Measurements from ENCODE around the gene LCORL. TPM values are rescaled to one million over a fixed set of nuclear protein-coding genes. Genes with fewer than 3 reads are reported as not detected.

Gene LCORL
- total RNA-seq, 1 donor from 2014 or later: 9.5 TPM

DNA sequence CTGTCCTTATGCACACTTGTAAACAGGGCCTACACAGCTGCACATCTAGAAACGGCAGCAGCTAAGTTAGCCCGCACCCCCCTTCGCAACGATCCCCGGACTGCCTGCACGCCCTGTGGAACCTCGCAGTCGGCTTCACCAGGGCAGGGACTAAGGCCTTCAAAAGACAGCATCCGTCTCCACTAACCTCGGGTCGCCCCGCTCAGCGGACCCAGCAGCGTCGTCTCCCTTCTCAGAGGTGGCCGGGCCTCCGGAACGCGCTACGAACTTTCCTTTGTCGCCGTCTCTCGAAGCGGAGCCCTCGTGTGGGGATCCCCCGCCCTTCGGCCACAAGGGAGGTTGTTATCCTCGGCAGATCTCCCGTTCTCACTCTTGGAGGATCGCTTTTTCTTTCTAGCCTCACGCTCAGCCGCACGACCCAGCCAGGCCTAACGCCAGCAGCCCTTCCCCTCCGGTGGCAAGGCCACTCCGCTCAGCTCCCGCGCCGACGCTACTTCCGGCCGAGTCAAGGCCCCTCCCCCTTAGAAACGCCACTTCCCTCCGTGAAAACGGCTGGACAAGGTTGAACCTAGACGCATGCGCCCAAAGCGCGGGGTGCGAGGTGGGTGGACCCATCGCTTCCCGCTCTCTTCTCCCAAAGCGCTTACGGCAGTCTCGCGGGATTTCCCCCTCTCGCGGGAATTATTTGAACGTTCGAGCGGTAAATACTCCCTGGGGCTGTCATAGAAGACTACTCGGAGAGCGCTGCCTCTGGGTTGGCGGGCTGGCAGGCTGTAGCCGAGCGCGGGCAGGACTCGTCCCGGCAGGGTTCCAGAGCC, 211.1 kb downstream of the LCORL start, which contains the start of the genes DCAF16 and NCAPG:
Gene DCAF16 (minus strand): TSS at position 498 of the 818 bp plus-strand sequence. CDS start 6,616 bp downstream, outside the sequence.
Gene NCAPG (plus strand): TSS at position 720 of the 818 bp plus-strand sequence. CDS start 99 bp downstream, outside the sequence.
- Mint-ChIP-seq H3K36me3 (ENCODE audit: low read depth) (peaks cover 69% of the 10 kb centered on the region), H3K27me3 (ENCODE audit: low read depth) (no peaks in the 10 kb centered on the region), H3K4me1 (ENCODE audit: low read depth) (peaks cover 62% of the 10 kb centered on the region)

DNA sequence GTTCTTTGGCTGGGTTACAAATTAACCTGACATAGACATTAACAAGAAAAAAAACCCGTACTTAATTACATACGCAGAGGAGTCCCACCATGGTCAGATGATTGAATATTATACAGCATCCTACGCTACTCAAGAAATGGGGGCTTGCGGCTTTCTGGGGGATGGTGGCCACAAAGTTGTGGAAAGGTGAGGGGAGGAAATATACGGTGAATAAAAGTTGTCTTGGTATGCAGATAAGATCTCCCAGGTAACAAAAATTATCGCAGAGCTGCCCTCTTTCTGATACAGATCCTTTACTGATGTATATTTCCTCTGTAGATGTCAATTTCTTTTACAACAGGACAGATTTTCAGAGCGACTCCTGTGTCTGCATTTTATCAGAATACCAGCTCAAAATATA, 211.9 kb downstream of the LCORL start:
- Mint-ChIP-seq H3K4me1 (ENCODE audit: low read depth) (peaks cover 59% of the 10 kb centered on the region), H3K9me3 (no peaks in the 10 kb centered on the region), H3K36me3 (ENCODE audit: low read depth) (peaks cover 67% of the 10 kb centered on the region), H3K4me3 (ENCODE audit: low read depth) (peak overlapping the region; percentile 100), H3K27ac (peak overlapping the region; percentile 100), H3K27me3 (ENCODE audit: low read depth) (no peaks in the 10 kb centered on the region)
- intact Hi-C loops (cut with micrococcal nuclease): loop anchor here (1.0 to 10.0 kb wide), 8 partner anchors 145 to 1585 kb away; partner anchors contain the start of genes LAP3, LCORL, QDPR and TAPT1
- no peak for DNase-seq (ENCODE audit: low spot score)

More for the DNA sequence above, 211.1 kb downstream of the LCORL start, which contains the start of the genes DCAF16 and NCAPG:
- Mint-ChIP-seq H3K27ac (peak within 1 kb of the TSS; percentile 100), H3K4me3 (ENCODE audit: low read depth) (peak within 1 kb of the TSS; percentile 100), H3K9me3 (no peaks in the 10 kb centered on the region)
- DNase-seq (ENCODE audit: low spot score): peak; percentile 99
- intact Hi-C loops (cut with micrococcal nuclease): loop anchor here (1.0 to 10.0 kb wide), 8 partner anchors 144 to 1586 kb away; partner anchors contain the start of genes LAP3, LCORL, QDPR and TAPT1

DNA sequence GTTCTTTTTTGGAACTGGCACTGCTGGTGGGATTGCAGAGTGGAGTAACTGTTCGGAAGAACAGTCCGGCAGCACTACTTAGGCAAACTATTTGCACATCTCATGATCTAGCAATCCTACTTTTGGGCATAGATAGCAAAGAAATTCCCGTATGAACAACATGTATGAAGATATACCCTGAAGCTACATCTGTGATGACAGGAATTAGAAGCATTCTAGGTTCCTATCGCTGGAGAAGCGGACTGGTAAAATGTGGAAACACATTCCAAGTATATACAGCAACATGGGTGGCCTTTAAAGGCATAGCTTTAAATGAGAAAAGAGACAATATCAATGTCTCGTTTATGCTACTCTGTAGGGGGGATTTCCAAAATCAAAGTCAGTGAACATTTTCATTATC, 214.1 kb downstream of the LCORL start:
- H3K27ac Mint-ChIP-seq: peak overlapping the region; percentile 63
- peaks cover 48% of the 10 kb centered on the region for H3K4me1 Mint-ChIP-seq (ENCODE audit: low read depth)
- intact Hi-C loops (cut with micrococcal nuclease): no loop called here
- H3K9me3 Mint-ChIP-seq: no peaks in the 10 kb centered on the region
- DNase-seq (ENCODE audit: low spot score): no peak
- peak overlapping the region; percentile 100 for H3K4me3 Mint-ChIP-seq (ENCODE audit: low read depth)
- no peaks in the 10 kb centered on the region for H3K27me3 Mint-ChIP-seq (ENCODE audit: low read depth)
- H3K36me3 Mint-ChIP-seq (ENCODE audit: low read depth): peaks cover 74% of the 10 kb centered on the region

DNA sequence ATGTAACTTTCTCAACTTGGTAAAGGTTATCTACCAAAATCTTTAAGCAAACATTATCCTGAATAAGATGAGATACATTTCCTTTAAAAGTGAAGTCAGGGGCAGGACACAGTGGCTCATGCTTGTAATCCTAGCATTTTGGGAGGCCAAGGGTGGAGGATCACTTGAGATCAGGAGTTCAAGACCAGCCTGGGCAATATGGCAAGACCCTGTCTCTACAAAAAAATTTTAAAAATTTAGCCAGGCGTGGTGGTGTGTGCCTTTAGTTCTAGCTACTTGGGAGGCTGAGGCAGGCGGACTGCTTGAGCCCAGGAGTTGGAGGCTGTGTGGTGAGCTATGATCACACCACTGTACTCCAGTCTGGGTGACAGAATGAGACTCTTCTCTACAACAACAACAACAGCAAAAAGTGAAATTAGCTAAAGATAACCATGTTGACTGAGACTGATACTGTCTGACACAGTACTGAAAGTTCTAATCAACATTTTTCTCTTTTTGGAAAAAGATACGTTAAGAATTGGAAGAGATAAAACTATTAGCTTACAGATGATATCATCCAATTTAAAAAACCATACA, 215.9 kb downstream of the LCORL start:
- Mint-ChIP-seq H3K27ac (peak overlapping the region; percentile 49), H3K27me3 (ENCODE audit: low read depth) (no peaks in the 10 kb centered on the region), H3K9me3 (no peaks in the 10 kb centered on the region), H3K4me1 (ENCODE audit: low read depth) (peaks cover 44% of the 10 kb centered on the region), H3K4me3 (ENCODE audit: low read depth) (peak overlapping the region; percentile 37), H3K36me3 (ENCODE audit: low read depth) (peaks cover 78% of the 10 kb centered on the region)
- intact Hi-C loops (cut with micrococcal nuclease): no loop called here
- DNase-seq (ENCODE audit: low spot score): no peak

DNA sequence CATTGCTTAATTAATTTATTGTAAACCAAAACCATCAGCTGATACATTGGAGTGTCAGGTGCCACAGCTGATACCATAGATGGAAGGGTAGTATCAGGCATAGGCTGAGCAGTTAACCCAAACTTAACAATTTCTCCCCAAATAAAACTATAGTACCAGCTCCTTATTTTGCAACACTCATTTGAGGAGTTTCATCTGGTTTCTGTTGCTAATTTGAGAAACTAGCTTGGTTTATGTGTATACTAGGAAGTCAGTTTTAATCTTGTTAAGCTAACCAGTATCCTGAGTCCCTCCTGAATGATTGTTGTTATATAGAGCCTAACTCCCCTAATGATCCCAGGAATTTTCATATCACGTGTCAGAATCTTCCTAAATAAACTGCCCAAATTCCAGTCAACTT, 223.7 kb downstream of the LCORL start:
- Mint-ChIP-seq H3K4me3 (ENCODE audit: low read depth) (no peak overlapping the region), H3K9me3 (no peaks in the 10 kb centered on the region), H3K27ac (no peak overlapping the region), H3K36me3 (ENCODE audit: low read depth) (peaks cover 69% of the 10 kb centered on the region), H3K4me1 (ENCODE audit: low read depth) (peaks cover 9% of the 10 kb centered on the region), H3K27me3 (ENCODE audit: low read depth) (no peaks in the 10 kb centered on the region)
- DNase-seq (ENCODE audit: low spot score): no peak
- intact Hi-C loops (cut with micrococcal nuclease): no loop called here

DNA sequence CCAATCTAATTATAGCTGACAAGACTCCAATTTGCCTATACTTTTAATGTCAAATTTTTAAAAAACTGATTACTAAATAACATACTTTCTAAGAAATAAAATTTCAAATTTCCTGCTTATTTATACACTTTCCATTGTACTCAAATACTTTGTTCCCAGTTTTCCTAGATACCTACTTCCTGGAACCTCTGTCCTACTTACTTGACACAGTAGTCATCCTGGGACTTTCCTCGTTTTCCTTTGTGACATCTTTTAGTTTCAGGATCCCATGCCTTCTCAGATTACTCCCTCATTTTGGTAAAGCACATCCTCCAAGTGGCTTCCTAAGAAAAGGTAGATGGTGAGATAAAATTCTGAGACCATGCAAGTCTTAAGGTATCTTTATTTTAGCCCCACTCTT, 226.8 kb downstream of the LCORL start:
- no peak for DNase-seq (ENCODE audit: low spot score)
- Mint-ChIP-seq H3K36me3 (ENCODE audit: low read depth) (peaks cover 60% of the 10 kb centered on the region), H3K4me1 (ENCODE audit: low read depth) (peaks cover 5% of the 10 kb centered on the region), H3K27ac (no peak overlapping the region), H3K4me3 (ENCODE audit: low read depth) (no peak overlapping the region), H3K9me3 (no peaks in the 10 kb centered on the region), H3K27me3 (ENCODE audit: low read depth) (no peaks in the 10 kb centered on the region)
- intact Hi-C loops (cut with micrococcal nuclease): no loop called here

Other genes with a start within 250 kb of the LCORL start
- gene FAM184B, start 240.1 kb downstream of the LCORL start, total RNA-seq: not detected in 2 replicates
- 41.1 and 41.7 TPM in 2 replicates for gene DCAF16, start 211.0 kb downstream of the LCORL start, total RNA-seq
- 55.9 and 58.2 TPM in 2 replicates for gene NCAPG, start 210.8 kb downstream of the LCORL start, total RNA-seq